Activated CD8-positive, alpha-beta T cell treated with anti-CD3 and anti-CD28 coated beads for 36 hours (primary cell): ENCODE measurements around the gene DUS1L. TPM values are rescaled to one million over a fixed set of nuclear protein-coding genes. Genes with fewer than 3 reads are reported as not detected.
A peak's percentile ranks its signal among the peaks of the same experiment; 100 is the strongest.

Experiments
- ATAC-seq: fragments of 200-7000 bp; cut with Tn5 transposase; one replicate; pipeline ENCODE4 v1.10.0; 2021; ENCODE audit warnings: mild to moderate bottlenecking, moderate library complexity
- CTCF ChIA-PET: fragments of 350-600 bp; sonication (Branson Sonifier 250); formaldehyde crosslinking; loops from one replicate; lab custom pipeline; 2021; ENCODE audit warnings: antibody characterized with exemption; lab: Charles Lee
- POLR2A ChIA-PET: fragments of 350-600 bp; sonication (Branson Sonifier 250); formaldehyde crosslinking; loops from one replicate; lab custom pipeline; 2021; ENCODE audit warnings: antibody characterized with exemption; lab: Charles Lee
- DNase-seq: peaks from one replicate; pipeline ENCODE4 v3.0.0-alpha.2; 2020
- H3K27ac Mint-ChIP-seq: one replicate; pipeline ENCODE4 v1.8.0; 2021; ENCODE audit warnings: mild to moderate bottlenecking, mixed read lengths
- H3K27me3 Mint-ChIP-seq: one replicate; pipeline ENCODE4 v1.8.0; 2021; ENCODE audit warnings: mixed read lengths
- H3K36me3 Mint-ChIP-seq: one replicate; pipeline ENCODE4 v1.8.0; 2021; ENCODE audit warnings: low read depth, mixed read lengths
- H3K4me1 Mint-ChIP-seq: one replicate; pipeline ENCODE4 v1.8.0; 2021; ENCODE audit warnings: low read depth, mixed read lengths
- H3K4me3 Mint-ChIP-seq: one replicate; pipeline ENCODE4 v1.8.0; 2021; ENCODE audit warnings: mild to moderate bottlenecking, moderate library complexity, mixed read lengths
- H3K9me3 Mint-ChIP-seq: one replicate; pipeline ENCODE4 v1.8.0; 2021; ENCODE audit warnings: mixed read lengths
- CTCF ChIP-seq: fragments of 200-600 bp; IDR thresholded peaks from one replicate; pipeline ENCODE4 v1.8.0; 2022; ENCODE audit warnings: antibody characterized with exemption, mild to moderate bottlenecking
- intact Hi-C: fragments of 100-400 bp; cut with micrococcal nuclease; formaldehyde crosslinking; loops from one replicate; pipeline ENCODE4 v1.10.0; 2022
- total RNA-seq, 2 experiments: library from RNA; stranded (reverse); gene quantifications; one replicate each; pipeline ENCODE4 v1.2.3, GENCODE V29; 2021

The DUS1L gene
- 100 to 1,000 TPM; 139 to 140 TPM for total RNA-seq

- peak within 1 kb of the TSS; percentile 88 for H3K27ac Mint-ChIP-seq
- ChIA-PET CTCF (interaction anchor here (1.0 to 2.9 kb wide), 4 partner anchors 28 to 43 kb away, joined by 3 to 16 read pairs (median 3); partner anchors contain the start of gene DCXR), POLR2A (interaction anchor here (0.6 to 7.4 kb wide), 20 partner anchors 11 to 195 kb away, joined by 3 to 98 read pairs (median 4); partner anchors contain the start of genes ARHGDIA, DCXR, FASN and GPS1)
- ATAC-seq (peak; percentile 93), DNase-seq (peak; percentile 67)
- peaks cover 14% of the 10 kb centered on the region for H3K4me1 Mint-ChIP-seq
- no peaks in the 10 kb centered on the region for H3K9me3 Mint-ChIP-seq
- no peaks in the 10 kb centered on the region for H3K36me3 Mint-ChIP-seq
- no peaks in the 10 kb centered on the region for H3K27me3 Mint-ChIP-seq
- no peak for TF ChIP-seq CTCF
- H3K4me3 Mint-ChIP-seq = peak within 1 kb of the TSS; percentile 85
- intact Hi-C loops = no loop called here
Observed at GRCh38 chr17:82065638-82066303, at the start of gene DUS1L. Gene DUS1L, minus strand, starts transcription at chr17:82065804. Its CDS starts 745 bp downstream, at chr17:82065059.

- DNase-seq (no peak), ATAC-seq (no peak)
- intact Hi-C loops = no loop called here
- Mint-ChIP-seq H3K27ac (no peak overlapping the region), H3K4me3 (no peak overlapping the region), H3K27me3 (no peaks in the 10 kb centered on the region), H3K4me1 (peaks cover 23% of the 10 kb centered on the region), H3K9me3 (no peaks in the 10 kb centered on the region), H3K36me3 (peaks cover 1% of the 10 kb centered on the region)
- ChIA-PET POLR2A (interaction anchor here (3.5 kb wide), 1 partner anchor 12 kb away, joined by 20 read pairs; no protein-coding TSS in a partner anchor), CTCF (interaction anchor here (2.6 kb wide), 1 partner anchor 11 kb away, joined by 8 read pairs; no protein-coding TSS in a partner anchor)
- no peak for TF ChIP-seq CTCF
Observed at GRCh38 chr17:82114872-82115271, 49.3 kb upstream of the DUS1L start.

- no peak for DNase-seq
- TF ChIP-seq CTCF = no peak
- no peak overlapping the region for H3K4me3 Mint-ChIP-seq
- no peaks in the 10 kb centered on the region for H3K27me3 Mint-ChIP-seq
- ATAC-seq = no peak
- H3K4me1 Mint-ChIP-seq = peaks cover 19% of the 10 kb centered on the region
- no peak overlapping the region for H3K27ac Mint-ChIP-seq
- CTCF ChIA-PET = interaction anchor here (2.6 kb wide), 1 partner anchor 12 kb away, joined by 8 read pairs; no protein-coding TSS in a partner anchor
- no peaks in the 10 kb centered on the region for H3K9me3 Mint-ChIP-seq
- peaks cover 1% of the 10 kb centered on the region for H3K36me3 Mint-ChIP-seq
- intact Hi-C loops = no loop called here
- POLR2A ChIA-PET = interaction anchor here (3.5 kb wide), 1 partner anchor 12 kb away, joined by 20 read pairs; no protein-coding TSS in a partner anchor
Observed at GRCh38 chr17:82114447-82114846, 48.8 kb upstream of the DUS1L start.

GRCh38 chr17:82113941-82114340 is 48.3 kb upstream of the DUS1L start:
- no peak for DNase-seq
- no peak overlapping the region for H3K4me3 Mint-ChIP-seq
- no peak overlapping the region for H3K27ac Mint-ChIP-seq
- POLR2A ChIA-PET = interaction anchor here (3.5 kb wide), 1 partner anchor 13 kb away, joined by 20 read pairs; no protein-coding TSS in a partner anchor
- no peaks in the 10 kb centered on the region for H3K27me3 Mint-ChIP-seq
- TF ChIP-seq CTCF = no peak
- no peaks in the 10 kb centered on the region for H3K9me3 Mint-ChIP-seq
- intact Hi-C loops = no loop called here
- ATAC-seq = no peak
- CTCF ChIA-PET = interaction anchor here (2.6 kb wide), 1 partner anchor 12 kb away, joined by 8 read pairs; no protein-coding TSS in a partner anchor
- peaks cover 17% of the 10 kb centered on the region for H3K4me1 Mint-ChIP-seq
- H3K36me3 Mint-ChIP-seq = peaks cover 1% of the 10 kb centered on the region

- Mint-ChIP-seq H3K9me3 (no peaks in the 10 kb centered on the region), H3K27ac (no peak overlapping the region), H3K27me3 (no peaks in the 10 kb centered on the region), H3K4me3 (no peak overlapping the region), H3K4me1 (peaks cover 16% of the 10 kb centered on the region), H3K36me3 (peaks cover 1% of the 10 kb centered on the region)
- intact Hi-C loops = no loop called here
- no peak for ATAC-seq
- no peak for DNase-seq
- TF ChIP-seq CTCF = no peak
- CTCF ChIA-PET = interaction anchor here (1.1 to 1.2 kb wide), 2 partner anchors 14 to 15 kb away, joined by 3 read pairs; partner anchors contain the start of gene FASN
- POLR2A ChIA-PET = interaction anchor here (2.0 to 3.5 kb wide), 2 partner anchors 8 to 13 kb away, joined by 8 to 20 read pairs; no protein-coding TSS in a partner anchor
Observed at GRCh38 chr17:82113422-82113821, 47.8 kb upstream of the DUS1L start.
